HG02642 (cell line): Measurements from ENCODE around the gene ADM.
"Not testable (repeated sequence)": the region's sequence is repeated elsewhere in the genome, so short reads cannot be mapped to it uniquely, and the experiment has no call there.

Source experiments
- ATAC-seq: cut with Tn5 transposase; IDR thresholded peaks from one replicate; pipeline ENCODE4 v1.9.1; 2021; ENCODE audit warnings: mild to moderate bottlenecking; ENCODE audit not compliant: unreplicated experiment, poor library complexity

The ADM gene

GRCh38 chr11:10304495-10305261, at the start of gene ADM:
Gene ADM, plus strand, starts transcription at chr11:10305073. Its CDS starts 628 bp downstream, at chr11:10305701.
- peak; percentile 16 for ATAC-seq

GRCh38 chr11:10255388-10256125, 49.3 kb upstream of the ADM start:
- ATAC-seq, result no peak

GRCh38 chr11:10257478-10257877, 47.4 kb upstream of the ADM start:
- no peak for ATAC-seq

GRCh38 chr11:10261821-10262220, 43.1 kb upstream of the ADM start:
- ATAC-seq, result no peak

- no peak for ATAC-seq
Observed at GRCh38 chr11:10263929-10264328, 40.9 kb upstream of the ADM start.

GRCh38 chr11:10264716-10265115, 40.2 kb upstream of the ADM start:
- not testable (repeated sequence) for ATAC-seq

- no peak for ATAC-seq
Observed at GRCh38 chr11:10265936-10266335, 38.9 kb upstream of the ADM start.

- ATAC-seq, result no peak
Observed at GRCh38 chr11:10267821-10268220, 37.1 kb upstream of the ADM start.

- no peak for ATAC-seq
Observed at GRCh38 chr11:10268746-10269488, 36.0 kb upstream of the ADM start.

GRCh38 chr11:10272132-10272531, 32.7 kb upstream of the ADM start:
- ATAC-seq, result no peak

- ATAC-seq, result no peak
Observed at GRCh38 chr11:10273738-10274137, 31.1 kb upstream of the ADM start.

GRCh38 chr11:10274726-10275125, 30.1 kb upstream of the ADM start:
- ATAC-seq, result no peak

- no peak for ATAC-seq
Observed at GRCh38 chr11:10275714-10276113, 29.2 kb upstream of the ADM start.

- no peak for ATAC-seq
Observed at GRCh38 chr11:10282117-10282516, 22.8 kb upstream of the ADM start.

GRCh38 chr11:10283991-10284390, 20.9 kb upstream of the ADM start:
- no peak for ATAC-seq

GRCh38 chr11:10285148-10285802, 19.6 kb upstream of the ADM start:
- ATAC-seq, result no peak

- ATAC-seq, result no peak
Observed at GRCh38 chr11:10287140-10287539, 17.7 kb upstream of the ADM start.

GRCh38 chr11:10287766-10288715, 16.8 kb upstream of the ADM start:
- ATAC-seq, result no peak
